ENCODE results near the gene ABTB2.

GRCh38 chr11:34139346-34139745 lies 218.5 kb downstream of the ABTB2 start:
- no peak for TF ChIP-seq ARNTL (CRISPR knock-in tag; IDR thresholded peaks at IDR 0.05; ENCODE audit: borderline replicate concordance, low read depth)
- TF ChIP-seq CSDC2 (CRISPR knock-in tag; IDR thresholded peaks at IDR 0.05), result no peak
- TF ChIP-seq CREB5 (CRISPR knock-in tag; IDR thresholded peaks at IDR 0.05; ENCODE audit: low read depth), result no peak
- no peak for TF ChIP-seq TCF4 (CRISPR knock-in tag; IDR thresholded peaks at IDR 0.05; ENCODE audit: borderline replicate concordance)
- no peak for TF ChIP-seq ZFP30 (CRISPR knock-in tag; IDR thresholded peaks at IDR 0.05)
- TF ChIP-seq ZNF8 (CRISPR knock-in tag; IDR thresholded peaks at IDR 0.05), result no peak
- TF ChIP-seq RARB (CRISPR knock-in tag; IDR thresholded peaks at IDR 0.05), result no peak
- no peak for TF ChIP-seq PATZ1 (CRISPR knock-in tag; IDR thresholded peaks at IDR 0.05; ENCODE audit: borderline replicate concordance)
- no peak for TF ChIP-seq ZNF70 (CRISPR knock-in tag; IDR thresholded peaks at IDR 0.05)
- TF ChIP-seq ZFP3 (CRISPR knock-in tag; IDR thresholded peaks at IDR 0.05), result no peak

Data from SK-N-SH treated with all-trans-retinoic acid at 6 μM for 48 hours (cell line).